ENCODE data around the gene SLC3A2.
"Not testable (repeated sequence)": the region's sequence is repeated elsewhere in the genome, so short reads cannot be mapped to it uniquely, and the experiment has no call there.

The SLC3A2 gene

DNA sequence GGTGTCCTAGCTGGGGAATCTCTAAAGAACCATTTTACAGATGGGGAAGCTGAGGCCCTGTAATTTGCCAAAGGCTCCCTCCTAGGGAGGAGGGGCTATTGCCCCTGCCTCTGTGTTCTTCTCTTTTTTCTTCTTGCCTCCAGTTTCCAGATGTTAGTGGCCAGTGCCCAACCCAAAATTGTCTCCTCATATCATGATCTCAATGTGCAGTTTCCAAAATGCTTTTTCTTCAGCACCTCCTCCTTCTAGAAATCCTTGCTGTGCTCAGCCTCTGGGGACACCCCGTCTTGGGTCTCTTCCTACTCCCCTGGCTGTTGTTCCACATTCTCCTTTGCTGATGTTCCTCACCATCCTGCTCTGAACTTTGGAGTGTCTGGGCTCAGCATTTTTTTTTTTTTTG lies 50.0 kb downstream of the SLC3A2 start:
- DNase-seq (ENCODE audit: low read depth in 2 of 2): no peak

DNA sequence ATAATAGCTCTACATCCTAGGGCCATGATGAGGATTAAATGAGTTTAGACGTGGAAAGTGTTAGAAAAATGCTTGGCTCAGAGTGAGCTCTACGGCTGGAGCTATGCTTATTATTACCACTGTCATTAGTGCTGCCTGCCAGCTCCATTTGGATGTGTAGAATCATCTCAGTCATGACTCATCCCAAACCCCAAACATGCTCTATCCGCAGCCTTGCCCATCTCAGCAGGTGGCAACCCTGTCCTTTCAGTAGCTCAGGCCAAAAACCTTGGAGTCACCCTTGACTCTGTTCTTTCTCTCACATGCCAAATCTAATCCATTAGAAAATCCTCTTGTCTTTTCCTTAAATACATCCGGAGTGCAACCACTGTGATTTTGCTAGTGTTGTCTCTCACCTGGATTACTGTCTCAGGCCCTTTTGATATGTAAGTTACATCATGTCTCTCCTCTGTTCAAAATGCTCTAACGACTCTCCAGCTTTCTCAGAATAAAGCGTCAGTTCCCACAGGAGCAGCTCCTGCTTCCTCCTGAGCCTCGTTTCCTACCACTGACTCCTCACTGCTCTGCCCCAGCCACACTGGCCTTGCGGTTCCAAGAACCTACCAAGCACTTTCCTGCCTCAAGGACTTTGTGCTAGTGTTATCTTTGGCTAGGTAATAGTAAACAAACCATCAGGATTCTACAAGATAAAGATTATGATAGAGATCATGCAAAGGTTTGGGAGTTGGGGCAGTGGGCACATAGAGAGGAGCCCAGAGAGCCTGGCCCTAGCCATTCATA lies 51.0 kb downstream of the SLC3A2 start:
- DNase-seq (ENCODE audit: low read depth in 2 of 2): no peak

DNA sequence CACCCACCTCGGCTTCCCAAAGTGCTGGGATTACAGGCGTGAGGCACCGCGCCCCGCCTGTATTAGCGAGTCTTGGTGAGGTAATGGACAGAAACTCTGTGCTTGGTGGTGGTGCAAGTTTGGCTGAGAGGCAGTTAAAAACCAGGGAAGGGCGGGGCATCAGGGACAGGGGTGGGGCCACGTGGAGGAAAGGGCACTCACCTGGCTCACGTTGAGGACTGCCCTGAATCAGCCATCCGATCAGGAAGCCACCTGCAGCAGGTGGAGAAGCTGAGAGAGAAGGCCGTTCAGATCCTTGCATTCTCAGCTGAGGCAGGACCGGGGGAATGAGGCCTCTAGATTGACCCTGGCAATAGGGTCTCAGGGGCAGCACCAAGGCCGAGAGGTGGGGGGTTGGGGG lies 52.6 kb downstream of the SLC3A2 start:
- no peak for DNase-seq (ENCODE audit: low read depth in 2 of 2)

DNA sequence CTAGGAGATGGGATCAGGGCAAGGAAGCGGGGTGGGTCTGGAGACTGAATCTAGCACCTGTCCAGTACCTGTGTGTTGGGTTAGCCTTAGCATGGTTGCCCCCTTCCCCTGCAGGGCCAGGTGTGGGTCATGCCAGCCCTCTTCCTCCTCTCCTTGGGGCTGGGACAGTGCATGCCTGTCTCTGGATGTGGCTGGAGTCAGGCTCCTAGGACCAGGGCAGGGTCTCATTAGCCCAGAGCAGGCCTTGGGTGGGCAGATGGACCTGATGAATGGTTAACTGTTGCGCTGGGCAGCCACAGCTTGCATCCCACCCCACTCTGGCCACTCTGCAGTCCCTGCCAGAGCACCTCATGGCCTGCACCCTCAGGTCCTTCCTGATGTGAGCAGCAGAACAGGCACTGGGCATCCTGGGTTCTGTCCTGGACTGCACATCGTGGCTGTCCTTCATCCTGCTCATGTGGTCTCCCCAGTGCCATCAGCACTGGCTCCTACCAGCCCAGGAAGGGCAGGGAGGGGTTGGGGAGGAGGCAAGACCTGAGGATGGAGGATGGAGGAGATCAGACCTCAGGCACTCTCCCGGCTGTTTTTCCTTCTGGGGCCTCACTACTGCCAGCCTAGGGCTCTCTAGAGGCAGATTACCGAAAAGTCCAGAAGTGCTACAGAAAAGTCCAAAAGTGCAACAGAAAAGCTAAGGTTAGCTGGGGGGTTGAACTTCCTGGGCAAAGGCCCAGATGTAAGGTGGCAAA lies 53.2 kb downstream of the SLC3A2 start:
- no peak for DNase-seq (ENCODE audit: low read depth in 2 of 2)

GRCh38 chr11:62934496-62934785 lies 53.7 kb downstream of the SLC3A2 start:
- DNase-seq (ENCODE audit: low read depth in 2 of 2): no peak

GRCh38 chr11:62937528-62937927 lies 56.8 kb downstream of the SLC3A2 start:
- not testable (repeated sequence) for DNase-seq (ENCODE audit: low read depth in 2 of 2)
